AG04449 (cell line): ENCODE measurements around the gene AEN.

Source experiments
- CTCF ChIA-PET: fragments of 350-600 bp; formaldehyde crosslinking; extraction: SDS; loops from one replicate; lab custom pipeline; 2021; ENCODE audit warnings: antibody characterized with exemption; lab: Yijun Ruan, JAX
- POLR2A ChIA-PET: fragments of 400-600, 350-600 bp; formaldehyde crosslinking; extraction: SDS; loops from one replicate; lab custom pipeline; 2020; ENCODE audit warnings: antibody characterized with exemption, inconsistent platforms; lab: Yijun Ruan, JAX
- DNase-seq: peaks from one replicate; pipeline ENCODE4 v3.0.0-alpha.2; 2010; ENCODE audit warnings: low read depth, low spot score
- H3K4me3 ChIP-seq: 2 replicates; pipeline ENCODE4 v1.5.1; 2011; ENCODE audit warnings: low read depth, mild to moderate bottlenecking, control low read depth, low read length
- TF ChIP-seq, protein P1 (sequence below): IDR thresholded peaks from one replicate; pipeline ENCODE4 v1.5.1; 2011; ENCODE audit warnings: mild to moderate bottlenecking, moderate library complexity, low read length, control low read depth, inconsistent platforms; ENCODE audit not compliant: insufficient read depth; ENCODE audit errors: missing control alignments

AEN gene

DNA sequence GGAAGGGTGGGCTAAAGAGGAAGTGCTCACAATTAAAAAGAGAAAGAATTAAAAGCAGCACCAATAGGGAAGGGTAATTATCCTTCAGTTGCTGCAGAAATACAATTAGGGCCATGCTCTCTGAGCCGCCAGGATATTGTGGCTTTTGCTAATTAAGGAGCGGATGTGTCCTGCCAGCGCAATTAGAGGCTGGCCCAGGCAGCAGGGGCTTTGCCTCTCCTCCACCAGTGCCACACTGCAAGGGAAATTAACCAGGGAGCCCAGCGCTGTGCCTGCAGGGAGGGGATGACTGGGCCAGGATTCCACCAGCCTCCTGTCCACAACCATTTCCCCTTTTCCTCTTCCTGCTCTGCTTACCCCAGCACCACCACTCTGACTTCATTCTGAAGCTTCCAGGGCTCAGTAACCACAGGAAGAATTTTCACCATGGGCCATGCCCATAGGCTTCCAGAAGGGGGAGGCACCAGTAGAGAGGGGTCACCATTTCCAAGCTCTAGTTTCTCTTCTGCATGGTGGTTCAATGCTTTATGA, 10.4 kb upstream of the AEN start:
- POLR2A ChIA-PET = no interaction called here
- CTCF ChIA-PET = interaction anchor here (1.0 to 1.1 kb wide), 2 partner anchors 9 to 224 kb away, joined by 3 to 4 read pairs; no protein-coding TSS in a partner anchor
- DNase-seq = no peak
- TF ChIP-seq, protein P1, sequence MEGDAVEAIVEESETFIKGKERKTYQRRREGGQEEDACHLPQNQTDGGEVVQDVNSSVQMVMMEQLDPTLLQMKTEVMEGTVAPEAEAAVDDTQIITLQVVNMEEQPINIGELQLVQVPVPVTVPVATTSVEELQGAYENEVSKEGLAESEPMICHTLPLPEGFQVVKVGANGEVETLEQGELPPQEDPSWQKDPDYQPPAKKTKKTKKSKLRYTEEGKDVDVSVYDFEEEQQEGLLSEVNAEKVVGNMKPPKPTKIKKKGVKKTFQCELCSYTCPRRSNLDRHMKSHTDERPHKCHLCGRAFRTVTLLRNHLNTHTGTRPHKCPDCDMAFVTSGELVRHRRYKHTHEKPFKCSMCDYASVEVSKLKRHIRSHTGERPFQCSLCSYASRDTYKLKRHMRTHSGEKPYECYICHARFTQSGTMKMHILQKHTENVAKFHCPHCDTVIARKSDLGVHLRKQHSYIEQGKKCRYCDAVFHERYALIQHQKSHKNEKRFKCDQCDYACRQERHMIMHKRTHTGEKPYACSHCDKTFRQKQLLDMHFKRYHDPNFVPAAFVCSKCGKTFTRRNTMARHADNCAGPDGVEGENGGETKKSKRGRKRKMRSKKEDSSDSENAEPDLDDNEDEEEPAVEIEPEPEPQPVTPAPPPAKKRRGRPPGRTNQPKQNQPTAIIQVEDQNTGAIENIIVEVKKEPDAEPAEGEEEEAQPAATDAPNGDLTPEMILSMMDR = peak; percentile 5
- no peak overlapping the region for H3K4me3 ChIP-seq

DNA sequence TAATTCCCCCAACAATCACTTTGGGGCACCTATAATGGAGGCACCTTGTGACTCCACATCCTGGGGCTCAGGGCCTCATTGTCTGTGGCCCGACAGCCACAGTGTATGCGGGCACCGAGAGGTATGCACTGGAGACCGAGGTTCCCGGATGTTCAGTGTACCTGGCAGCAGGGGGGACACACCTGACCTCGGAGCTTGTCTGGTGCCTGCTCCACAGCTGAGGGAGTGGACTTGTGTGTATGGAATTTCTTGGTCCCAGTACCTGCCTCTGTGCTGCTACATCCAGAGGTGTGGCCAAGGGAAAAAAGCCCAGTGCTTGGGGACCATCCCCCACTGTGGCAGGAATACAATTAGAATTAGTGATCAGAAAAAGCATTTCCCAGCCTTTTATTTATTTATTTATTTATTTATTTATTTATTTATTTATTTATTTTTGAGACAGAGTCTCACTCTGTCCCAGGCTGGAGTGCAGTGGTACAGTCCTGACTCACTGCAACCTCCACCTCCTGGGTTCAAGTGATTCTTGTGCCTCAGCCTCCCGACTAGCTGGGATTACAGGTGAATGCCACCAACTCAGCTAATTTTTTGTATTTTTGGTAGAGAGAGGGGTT, 8.8 kb upstream of the AEN start:
- ChIA-PET POLR2A (no interaction called here), CTCF (interaction anchor here (5.3 kb wide), 1 partner anchor 134 kb away, joined by 36 read pairs; no protein-coding TSS in a partner anchor)
- DNase-seq = no peak
- no peak overlapping the region for H3K4me3 ChIP-seq
- TF ChIP-seq, protein P1 = no peak

DNA sequence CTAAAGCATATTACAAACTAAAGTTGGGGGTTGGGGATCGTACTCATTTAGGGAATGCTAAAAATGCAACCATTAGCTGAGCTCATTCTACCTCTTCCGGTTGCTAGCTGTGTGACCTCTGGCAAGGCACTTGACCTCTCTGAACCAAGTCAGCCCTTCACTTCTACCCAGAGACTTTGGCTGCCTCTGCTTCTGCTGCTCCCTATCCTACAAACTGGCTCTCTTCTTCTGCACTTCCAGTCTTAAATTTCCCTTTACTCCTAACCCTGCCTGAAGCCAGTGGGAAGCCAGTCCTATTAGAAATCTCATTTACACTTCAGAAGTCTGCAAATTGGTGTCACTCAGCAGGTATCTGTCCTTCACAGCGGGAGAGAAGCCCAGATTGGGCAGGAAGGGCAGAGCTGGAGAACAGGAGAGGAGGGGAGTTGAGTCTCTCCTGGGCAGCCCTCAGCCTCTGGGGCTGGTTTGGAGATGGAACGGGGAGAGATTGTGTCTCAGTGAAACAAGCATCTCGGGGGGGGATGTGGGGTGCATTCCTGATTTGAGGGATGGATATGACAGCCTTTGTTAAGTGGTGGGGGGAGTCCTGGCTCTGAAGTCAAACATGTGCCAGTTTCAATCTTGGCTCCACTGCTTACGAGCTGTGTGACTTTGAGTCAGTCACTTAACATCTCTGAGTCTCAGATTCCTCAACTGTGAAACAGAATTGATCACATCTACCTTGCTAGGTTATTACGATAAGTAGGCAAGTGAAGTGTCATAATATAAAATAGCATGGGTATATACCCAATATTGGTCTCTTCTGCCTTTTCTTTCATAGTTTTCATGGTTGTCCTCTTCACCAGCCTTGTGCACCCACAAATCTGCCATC, 7.8 kb upstream of the AEN start:
- TF ChIP-seq, protein P1 = no peak
- ChIA-PET POLR2A (no interaction called here), CTCF (interaction anchor here (2.1 to 5.3 kb wide), 2 partner anchors 135 to 139 kb away, joined by 8 to 36 read pairs; no protein-coding TSS in a partner anchor)
- H3K4me3 ChIP-seq = no peak overlapping the region
- no peak for DNase-seq

DNA sequence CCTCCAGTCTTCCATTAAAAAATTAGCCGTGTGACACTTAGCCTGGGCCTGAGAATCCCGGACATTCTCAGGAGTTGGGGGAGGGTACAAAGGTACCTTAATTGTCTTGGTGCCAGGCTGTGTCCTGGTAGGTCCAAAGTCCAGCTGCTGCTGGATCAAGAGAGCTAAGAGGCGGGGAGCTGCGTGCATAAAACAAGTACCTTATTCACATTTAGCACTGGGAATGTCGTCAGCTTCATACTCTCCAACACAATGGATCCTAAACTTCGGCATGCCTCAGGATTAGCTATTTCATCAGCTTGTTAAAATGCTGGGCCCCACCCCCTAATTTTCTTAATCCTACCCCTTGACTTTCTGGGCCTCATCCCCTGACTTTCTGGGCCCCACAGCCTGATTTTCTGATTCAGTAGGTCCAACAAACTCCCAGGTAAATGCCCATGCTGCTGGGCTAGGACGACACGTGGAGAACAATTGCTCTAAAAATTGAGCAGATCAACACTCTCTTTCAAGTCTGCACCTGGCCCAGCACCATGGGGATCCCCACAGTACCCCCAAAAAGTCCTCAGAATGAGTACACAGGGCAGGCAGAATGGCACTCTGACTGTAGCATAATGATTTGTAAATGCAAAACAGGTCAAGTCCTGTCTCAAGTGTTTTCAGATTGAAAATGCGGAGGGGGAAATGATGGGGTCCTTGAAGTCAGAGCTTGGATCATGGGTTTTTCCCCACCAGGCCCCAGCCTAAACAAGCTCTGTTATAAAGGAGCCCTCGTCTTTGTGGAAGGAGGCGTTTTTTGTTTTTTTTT, 5.6 kb upstream of the AEN start:
- CTCF ChIA-PET = interaction anchor here (0.7 to 5.3 kb wide), 6 partner anchors 11 to 161 kb away, joined by 3 to 36 read pairs (median 6); partner anchors contain the start of genes MRPL46 and MRPS11
- POLR2A ChIA-PET = no interaction called here
- no peak overlapping the region for H3K4me3 ChIP-seq
- TF ChIP-seq, protein P1 = no peak
- DNase-seq = no peak

DNA sequence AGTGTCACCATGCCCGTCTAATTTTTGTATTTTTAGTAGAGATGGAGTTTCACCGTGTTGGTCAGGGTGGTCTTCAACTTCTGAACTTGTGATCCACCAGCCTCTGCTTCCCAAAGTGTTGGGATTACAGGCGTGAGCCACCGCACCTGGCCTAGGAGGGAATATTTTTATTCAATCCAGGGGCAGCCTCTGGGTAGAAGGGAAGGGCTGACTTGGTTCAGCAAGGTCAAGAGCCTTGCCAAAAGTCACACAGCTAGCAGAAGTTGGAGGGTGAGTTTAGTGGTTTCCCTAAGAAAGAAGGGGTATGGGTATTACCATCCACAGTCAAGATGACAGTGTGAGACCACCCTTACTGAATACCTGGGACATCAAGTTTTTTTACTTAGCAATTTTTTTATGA, 4.9 kb upstream of the AEN start:
- H3K4me3 ChIP-seq = no peak overlapping the region
- TF ChIP-seq, protein P1 = no peak
- CTCF ChIA-PET = interaction anchor here (0.7 to 5.3 kb wide), 6 partner anchors 10 to 161 kb away, joined by 3 to 36 read pairs (median 6); partner anchors contain the start of genes MRPL46 and MRPS11
- DNase-seq = no peak
- POLR2A ChIA-PET = no interaction called here
